ENCODE results near the gene SAMD4A. TPM values are rescaled to one million over a fixed set of nuclear protein-coding genes. Genes with fewer than 3 reads are reported as not detected.

Gene SAMD4A
- total RNA-seq, 2 experiments from 2014 or later, result 0.06 to 1.0 TPM

GRCh38 chr14:54693761-54694160, 126.8 kb downstream of the SAMD4A start:
- H2AFZ ChIP-seq (ENCODE audit: low read length), result no peak overlapping the region
- no peak overlapping the region for H3K27ac ChIP-seq (ENCODE audit: low read depth, low read length, poor library complexity, severe bottlenecking)
- CTCF ChIA-PET (ENCODE audit: unreplicated experiment), result no interaction called here
- no peaks in the 10 kb centered on the region for H3K9me2 ChIP-seq (ENCODE audit: insufficient read depth, low read length)
- no peaks in the 10 kb centered on the region for H3K4me1 ChIP-seq (ENCODE audit: insufficient read depth, low read length, poor library complexity, severe bottlenecking)
- H3K9me3 ChIP-seq (ENCODE audit: low read length), result no peaks in the 10 kb centered on the region
- H4K20me1 ChIP-seq (ENCODE audit: insufficient read depth, low read length), result no peaks in the 10 kb centered on the region
- TF ChIP-seq CTCF (conservative IDR thresholded peaks at IDR 0.05; ENCODE audit: low read length) (no peak), EZH2phosphoT487 (IDR thresholded peaks at IDR 0.05; ENCODE audit: borderline replicate concordance, low read depth, low read length) (no peak)
- no peaks in the 10 kb centered on the region for H3K79me2 ChIP-seq (ENCODE audit: insufficient read depth, low read depth, low read length)
- intact Hi-C loops (cut with micrococcal nuclease; ENCODE audit: unreplicated experiment), result no loop called here
- no peak overlapping the region for H3K4me2 ChIP-seq (ENCODE audit: low read length)
- no peaks in the 10 kb centered on the region for H3K36me3 ChIP-seq (ENCODE audit: insufficient read depth, low read length)
- POLR2A ChIA-PET, result no interaction called here
- DNase-seq (ENCODE audit: low spot score), result no peak
- BruUV-seq (replicated peaks), result no TSS peak
- no peak overlapping the region for H3K4me3 ChIP-seq (ENCODE audit: low read depth, low read length, poor library complexity, severe bottlenecking)

GRCh38 chr14:54695196-54695595, 128.3 kb downstream of the SAMD4A start:
- no peaks in the 10 kb centered on the region for H4K20me1 ChIP-seq (ENCODE audit: insufficient read depth, low read length)
- DNase-seq (ENCODE audit: low spot score), result no peak
- intact Hi-C loops (cut with micrococcal nuclease; ENCODE audit: unreplicated experiment), result no loop called here
- H2AFZ ChIP-seq (ENCODE audit: low read length), result no peak overlapping the region
- H3K27ac ChIP-seq (ENCODE audit: low read depth, low read length, poor library complexity, severe bottlenecking), result no peak overlapping the region
- CTCF ChIA-PET (ENCODE audit: unreplicated experiment), result no interaction called here
- no peak for TF ChIP-seq CTCF (conservative IDR thresholded peaks at IDR 0.05; ENCODE audit: low read length)
- TF ChIP-seq EZH2phosphoT487 (IDR thresholded peaks at IDR 0.05; ENCODE audit: borderline replicate concordance, low read depth, low read length), result no peak
- POLR2A ChIA-PET, result interaction anchor here (0.7 kb wide), 1 partner anchor 53 kb away, joined by 3 read pairs; no protein-coding TSS in a partner anchor
- no TSS peak for BruUV-seq (replicated peaks)
- no peak overlapping the region for H3K4me2 ChIP-seq (ENCODE audit: low read length)
- no peaks in the 10 kb centered on the region for H3K36me3 ChIP-seq (ENCODE audit: insufficient read depth, low read length)
- no peaks in the 10 kb centered on the region for H3K9me2 ChIP-seq (ENCODE audit: insufficient read depth, low read length)
- no peaks in the 10 kb centered on the region for H3K4me1 ChIP-seq (ENCODE audit: insufficient read depth, low read length, poor library complexity, severe bottlenecking)
- no peaks in the 10 kb centered on the region for H3K9me3 ChIP-seq (ENCODE audit: low read length)
- no peak overlapping the region for H3K4me3 ChIP-seq (ENCODE audit: low read depth, low read length, poor library complexity, severe bottlenecking)
- H3K79me2 ChIP-seq (ENCODE audit: insufficient read depth, low read depth, low read length), result no peaks in the 10 kb centered on the region

GRCh38 chr14:54697001-54697400, 130.1 kb downstream of the SAMD4A start:
- H3K36me3 ChIP-seq (ENCODE audit: insufficient read depth, low read length), result no peaks in the 10 kb centered on the region
- no peaks in the 10 kb centered on the region for H3K9me3 ChIP-seq (ENCODE audit: low read length)
- no peak for DNase-seq (ENCODE audit: low spot score)
- no peaks in the 10 kb centered on the region for H3K4me1 ChIP-seq (ENCODE audit: insufficient read depth, low read length, poor library complexity, severe bottlenecking)
- H4K20me1 ChIP-seq (ENCODE audit: insufficient read depth, low read length), result no peaks in the 10 kb centered on the region
- H3K27ac ChIP-seq (ENCODE audit: low read depth, low read length, poor library complexity, severe bottlenecking), result no peak overlapping the region
- POLR2A ChIA-PET, result no interaction called here
- CTCF ChIA-PET (ENCODE audit: unreplicated experiment), result no interaction called here
- no peak overlapping the region for H3K4me3 ChIP-seq (ENCODE audit: low read depth, low read length, poor library complexity, severe bottlenecking)
- BruUV-seq (replicated peaks), result no TSS peak
- H3K79me2 ChIP-seq (ENCODE audit: insufficient read depth, low read depth, low read length), result no peaks in the 10 kb centered on the region
- intact Hi-C loops (cut with micrococcal nuclease; ENCODE audit: unreplicated experiment), result no loop called here
- no peak overlapping the region for H2AFZ ChIP-seq (ENCODE audit: low read length)
- TF ChIP-seq CTCF (conservative IDR thresholded peaks at IDR 0.05; ENCODE audit: low read length), result no peak
- TF ChIP-seq EZH2phosphoT487 (IDR thresholded peaks at IDR 0.05; ENCODE audit: borderline replicate concordance, low read depth, low read length), result no peak
- no peak overlapping the region for H3K4me2 ChIP-seq (ENCODE audit: low read length)
- no peaks in the 10 kb centered on the region for H3K9me2 ChIP-seq (ENCODE audit: insufficient read depth, low read length)
